GM23338 (cell line): Measurements from ENCODE around the gene GPATCH3. TPM values are rescaled to one million over a fixed set of nuclear protein-coding genes. Genes with fewer than 3 reads are reported as not detected.
A peak's percentile ranks its signal among the peaks of the same experiment; 100 is the strongest.

Source experiments
- ATAC-seq: fragments of 200-7000 bp; cut with Tn5 transposase; 3 replicates; pipeline ENCODE4 v1.9.1; 2020
- DNase-seq: peaks from one replicate; pipeline ENCODE4 v3.0.0-alpha.2; 2015; ENCODE audit warnings: low spot score
- H2AFZ ChIP-seq: fragments of 200-600 bp; sonication (generic); 2 replicates; pipeline ENCODE4 v1.8.0; 2016; ENCODE audit warnings: antibody characterized with exemption, mild to moderate bottlenecking, moderate library complexity
- H3F3A ChIP-seq: fragments of 200-600 bp; sonication (generic); replicated peaks from 2 replicates; pipeline ENCODE4 v1.8.0; 2017; ENCODE audit warnings: antibody characterized with exemption, mixed run types, low read depth
- H3K27ac ChIP-seq: fragments of 200-600 bp; sonication (generic); 2 replicates; pipeline ENCODE4 v1.6.1; 2016; ENCODE audit warnings: low read depth
- H3K27me3 ChIP-seq: fragments of 200-600 bp; sonication (generic); 2 replicates; pipeline ENCODE4 v1.8.0; 2016; ENCODE audit warnings: mild to moderate bottlenecking, mixed run types, moderate library complexity; ENCODE audit not compliant: insufficient read depth
- H3K36me3 ChIP-seq: fragments of 200-600 bp; sonication (generic); 2 replicates; pipeline ENCODE4 v1.8.0; 2016; ENCODE audit warnings: mild to moderate bottlenecking; ENCODE audit not compliant: insufficient read depth
- H3K4me1 ChIP-seq: fragments of 200-600 bp; sonication (generic); 2 replicates; pipeline ENCODE4 v1.8.0; 2016; ENCODE audit warnings: mild to moderate bottlenecking, moderate library complexity; ENCODE audit not compliant: insufficient read depth
- H3K4me2 ChIP-seq: fragments of 200-600 bp; sonication (generic); 2 replicates; pipeline ENCODE4 v1.7.1; 2017; ENCODE audit warnings: mixed run types
- H3K4me3 ChIP-seq: fragments of 200-600 bp; sonication (generic); 2 replicates; pipeline ENCODE4 v1.6.1; 2016; ENCODE audit warnings: mixed run types
- H3K79me2 ChIP-seq: fragments of 200-600 bp; sonication (generic); replicated peaks from 2 replicates; pipeline ENCODE4 v1.8.0; 2017; ENCODE audit warnings: mild to moderate bottlenecking; ENCODE audit not compliant: insufficient read depth
- H3K9me2 ChIP-seq: fragments of 200-600 bp; sonication (generic); 2 replicates; pipeline ENCODE4 v1.8.0; 2017; ENCODE audit not compliant: insufficient read depth
- H4K20me1 ChIP-seq: fragments of 200-600 bp; sonication (generic); replicated peaks from 2 replicates; pipeline ENCODE4 v1.8.0; 2017; ENCODE audit warnings: mild to moderate bottlenecking; ENCODE audit not compliant: insufficient read depth
- H3K27ac Mint-ChIP-seq: 2 replicates; pipeline ENCODE4 v1.8.0; 2020; ENCODE audit warnings: inconsistent platforms, mild to moderate bottlenecking, moderate library complexity, mixed read lengths
- H3K27me3 Mint-ChIP-seq: 3 replicates; pipeline ENCODE4 v1.8.0; 2022; ENCODE audit warnings: low read depth, mild to moderate bottlenecking, moderate library complexity, mixed read lengths, inconsistent platforms; ENCODE audit not compliant: insufficient read depth, poor library complexity
- H3K36me3 Mint-ChIP-seq: 3 replicates; pipeline ENCODE4 v1.8.0; 2021; ENCODE audit warnings: low read depth, mild to moderate bottlenecking, inconsistent platforms, moderate library complexity, mixed read lengths
- H3K4me1 Mint-ChIP-seq: 3 replicates; pipeline ENCODE4 v1.8.0; 2020; ENCODE audit warnings: mild to moderate bottlenecking, inconsistent platforms, mixed read lengths
- H3K4me3 Mint-ChIP-seq: 3 replicates; pipeline ENCODE4 v1.8.0; 2021; ENCODE audit warnings: moderate library complexity, mild to moderate bottlenecking, inconsistent platforms, mixed read lengths
- H3K9me3 Mint-ChIP-seq: 3 replicates; pipeline ENCODE4 v1.8.0; 2020; ENCODE audit warnings: moderate library complexity, mild to moderate bottlenecking, inconsistent platforms, mixed read lengths
- CREB1 ChIP-seq: fragments of 250-450 bp; sonication (Bioruptor Pico); IDR thresholded peaks from 2 replicates; pipeline ENCODE4 v1.5.0; 2020; ENCODE audit warnings: low read depth, mild to moderate bottlenecking, moderate library complexity
- CTCF ChIP-seq, 2 experiments: fragments of 200-600 bp in 1 of 2; sonication (generic) in 1 of 2; conservative IDR thresholded peaks; 2 replicates each; pipeline versions ENCODE4 v1.5.1 to v1.6.1; 2016 to 2017; ENCODE audit warnings: antibody characterized with exemption in 2 of 2, low read depth in 2 of 2, mild to moderate bottlenecking in 2 of 2, moderate library complexity in 1 of 2
- ETS1 ChIP-seq: IDR thresholded peaks from 2 replicates; pipeline ENCODE4 v1.6.1; 2016; ENCODE audit warnings: antibody characterized with exemption
- EZH2 ChIP-seq: fragments of 200-600 bp; sonication (generic); IDR thresholded peaks from one replicate; pipeline ENCODE4 v1.8.0; 2017; ENCODE audit warnings: antibody characterized with exemption, mild to moderate bottlenecking, low read depth; ENCODE audit not compliant: unreplicated experiment
- EZH2phosphoT487 ChIP-seq: fragments of 200-600 bp; sonication (generic); IDR thresholded peaks from one replicate; pipeline ENCODE4 v1.8.1; 2018; ENCODE audit warnings: antibody characterized with exemption; ENCODE audit not compliant: unreplicated experiment
- POLR2AphosphoS5 ChIP-seq: IDR thresholded peaks from 2 replicates; pipeline ENCODE4 v1.6.1; 2016; ENCODE audit warnings: antibody characterized with exemption, low read depth
- ZNF331 ChIP-seq: fragments of 250-450 bp; sonication (Bioruptor Pico); IDR thresholded peaks from 2 replicates; pipeline ENCODE4 v1.5.0; 2020; ENCODE audit warnings: low read depth, mild to moderate bottlenecking, moderate library complexity
- ZNF462 ChIP-seq: fragments of 250-450 bp; sonication (Bioruptor Pico); IDR thresholded peaks from 2 replicates; pipeline ENCODE4 v1.5.0; 2020; ENCODE audit warnings: mild to moderate bottlenecking, moderate library complexity
- polyA plus RNA-seq: library from polyadenylated mRNA; unstranded; fragments of >200 nt; fragmentation: Nextera tagmentation; extraction: Ambion mirVana; gene quantifications from 2 replicates; pipeline ENCODE4 v1.2.1, GENCODE V29; 2016
- total RNA-seq: library from RNA; depleted of rRNA; stranded (reverse); fragments of >200 nt; shearing (Covaris generic); gene quantifications from 2 replicates; pipeline ENCODE4 v1.2.3, GENCODE V29; 2014

GPATCH3 gene
- total and polyA plus RNA-seq, 2 experiments from 2014 or later: 10.5 to 13.0 TPM

DNA sequence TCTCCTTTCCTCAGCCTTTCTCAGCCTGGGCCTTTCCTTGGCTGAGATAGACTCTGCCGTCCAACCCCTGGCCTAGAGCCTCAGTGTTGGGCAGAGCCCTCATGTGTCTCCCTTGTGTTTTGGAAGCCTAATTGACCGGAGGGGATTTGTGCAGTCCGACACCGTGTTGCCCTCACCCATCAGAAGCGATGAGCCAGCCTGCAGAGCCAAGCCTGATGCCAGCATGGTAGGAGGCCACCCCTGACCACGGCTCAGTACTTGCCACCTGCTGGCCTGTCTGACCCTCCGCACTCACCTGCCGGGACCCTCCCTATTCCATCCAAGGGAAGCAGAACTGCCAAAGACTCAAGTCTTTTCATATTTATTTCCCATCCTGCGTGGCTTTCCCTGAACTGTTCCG lies 46.7 kb downstream of the GPATCH3 start:
- Histone ChIP-seq H2AFZ (no peak overlapping the region), H3F3A (no peaks in the 10 kb centered on the region), H3K79me2 (no peaks in the 10 kb centered on the region), H3K9me2 (no peaks in the 10 kb centered on the region), H3K4me3 (no peak overlapping the region), H4K20me1 (no peaks in the 10 kb centered on the region), H3K4me1 (peaks cover 7% of the 10 kb centered on the region; the same call in 1 of the 2 replicates), H3K27ac (no peak overlapping the region), H3K4me2 (no peak overlapping the region), H3K27me3 (no peaks in the 10 kb centered on the region), H3K36me3 (peaks cover 4% of the 10 kb centered on the region; the same call in 1 of the 2 replicates)
- peaks cover 4% of the 10 kb centered on the region for H3K27me3 Mint-ChIP-seq
- H3K9me3 Mint-ChIP-seq: no peaks in the 10 kb centered on the region
- peaks cover 35% of the 10 kb centered on the region for H3K36me3 Mint-ChIP-seq
- ATAC-seq: no peak
- H3K4me3 Mint-ChIP-seq: no peak overlapping the region
- H3K27ac Mint-ChIP-seq: no peak overlapping the region
- DNase-seq: no peak
- TF ChIP-seq EZH2phosphoT487 (no peak), ZNF331 (CRISPR knock-in tag) (peak; percentile 8; the same call in 1 of the 2 replicates)
- H3K4me1 Mint-ChIP-seq: peaks cover 22% of the 10 kb centered on the region

GRCh38 chr1:26853156-26853555 lies 47.1 kb downstream of the GPATCH3 start:
- peak; percentile 85 to 93 for TF ChIP-seq CTCF (conservative IDR thresholded peaks at IDR 0.05; ENCODE audit: low read depth in 2 of 2)
- TF ChIP-seq POLR2AphosphoS5: no peak
- no peak for TF ChIP-seq ETS1
- Histone ChIP-seq H3K27ac (no peak overlapping the region), H2AFZ (no peak overlapping the region), H3K9me2 (no peaks in the 10 kb centered on the region), H3K79me2 (no peaks in the 10 kb centered on the region), H3K36me3 (peaks cover 4% of the 10 kb centered on the region; the same call in 1 of the 2 replicates), H3K4me2 (no peak overlapping the region), H3K4me1 (peaks cover 7% of the 10 kb centered on the region; the same call in 1 of the 2 replicates), H3F3A (no peaks in the 10 kb centered on the region), H3K4me3 (no peak overlapping the region), H3K27me3 (no peaks in the 10 kb centered on the region), H4K20me1 (no peaks in the 10 kb centered on the region)
- peaks cover 6% of the 10 kb centered on the region for H3K27me3 Mint-ChIP-seq
- no peak overlapping the region for H3K4me3 Mint-ChIP-seq
- DNase-seq (peak; percentile 90), ATAC-seq (peak; percentile 88)
- peaks cover 35% of the 10 kb centered on the region for H3K36me3 Mint-ChIP-seq
- H3K4me1 Mint-ChIP-seq: peaks cover 22% of the 10 kb centered on the region
- H3K9me3 Mint-ChIP-seq: no peaks in the 10 kb centered on the region
- H3K27ac Mint-ChIP-seq: peak overlapping the region; percentile 45

- peaks cover 7% of the 10 kb centered on the region; the same call in 1 of the 2 replicates for H3K4me1 ChIP-seq
- no peaks in the 10 kb centered on the region for H3K79me2 ChIP-seq
- H3K9me3 Mint-ChIP-seq: no peaks in the 10 kb centered on the region
- no peak overlapping the region for H3K4me2 ChIP-seq
- H3K9me2 ChIP-seq: no peaks in the 10 kb centered on the region
- peaks cover 4% of the 10 kb centered on the region; the same call in 1 of the 2 replicates for H3K36me3 ChIP-seq
- no peak overlapping the region for H3K4me3 ChIP-seq
- peaks cover 38% of the 10 kb centered on the region for H3K36me3 Mint-ChIP-seq
- H3F3A ChIP-seq: no peaks in the 10 kb centered on the region
- H3K27ac ChIP-seq: 0 out of 2 replicates have a peak overlapping the region, but pooled peaks have one; percentile 32
- no peaks in the 10 kb centered on the region for H3K27me3 ChIP-seq
- ATAC-seq (no peak), DNase-seq (no peak)
- H3K27ac Mint-ChIP-seq: peak overlapping the region; percentile 45
- H4K20me1 ChIP-seq: no peaks in the 10 kb centered on the region
- peaks cover 19% of the 10 kb centered on the region for H3K4me1 Mint-ChIP-seq
- H2AFZ ChIP-seq: no peak overlapping the region
- no peak overlapping the region for H3K4me3 Mint-ChIP-seq
- H3K27me3 Mint-ChIP-seq: peaks cover 6% of the 10 kb centered on the region
- no peak for TF ChIP-seq EZH2
- TF ChIP-seq CREB1: no peak
- no peak for TF ChIP-seq ZNF462
Measured at GRCh38 chr1:26852701-26853100, 47.6 kb downstream of the GPATCH3 start.
